Measurements from ENCODE around the gene RPL36A.

- no peak for TF ChIP-seq CTCF (IDR thresholded peaks at IDR 0.05; ENCODE audit: low read depth, low read length, missing input control)
- TF ChIP-seq MAX (IDR thresholded peaks at IDR 0.05): no peak
- TF ChIP-seq SP1 (IDR thresholded peaks at IDR 0.05): no peak
- TF ChIP-seq RAD21 (IDR thresholded peaks at IDR 0.05): no peak
- no peak for TF ChIP-seq YY1 (IDR thresholded peaks at IDR 0.05)
- no peak for TF ChIP-seq JUND (IDR thresholded peaks at IDR 0.05)
- TF ChIP-seq GABPA (IDR thresholded peaks at IDR 0.05 in 1 of 2, conservative IDR thresholded peaks at IDR 0.05 in 1 of 2): no peak
- no peak for TF ChIP-seq TAF1 (conservative IDR thresholded peaks at IDR 0.05)
- TF ChIP-seq ZBTB33 (IDR thresholded peaks at IDR 0.05): no peak
These were observed 2.2 kb upstream of the RPL36A start for GRCh38 chrX:101388604-101389003.

All from liver (tissue), 3 donors.